ENCODE measurements around the gene ZFHX3. TPM values are rescaled to one million over a fixed set of nuclear protein-coding genes. Genes with fewer than 3 reads are reported as not detected.

Gene ZFHX3
- total and polyA plus RNA-seq, 9 donors: 3.4 to 17.6 (median 11.9) TPM

- intact Hi-C loops (cut with DNase I): loop anchor here in 3 of 4 donors (10.0 kb wide), 2 partner anchors 186 to 206 kb away; no protein-coding TSS in a partner anchor
- Histone ChIP-seq H3K36me3 (no peaks in the 10 kb centered on the region), H3K4me3 (no peak overlapping the region), H3K4me1 (ENCODE audit: insufficient read depth) (peaks cover 4% of the 10 kb centered on the region), H3K27me3 (no peaks in the 10 kb centered on the region), H3K9me3 (no peaks in the 10 kb centered on the region), H3K27ac (no peak overlapping the region)
- DNase-seq: no peak
- TF ChIP-seq POLR2A (IDR thresholded peaks at IDR 0.05) (no peak), EP300 (IDR thresholded peaks at IDR 0.05) (no peak), CTCF (IDR thresholded peaks at IDR 0.05) (no peak)
- 88 to 97% (median 95%) methylated on average over 6 of the region's 6 CpGs for WGBS, 3 donors
Measured at GRCh38 chr16:73040735-73041402, 7.1 kb downstream of the ZFHX3 start.

DNA sequence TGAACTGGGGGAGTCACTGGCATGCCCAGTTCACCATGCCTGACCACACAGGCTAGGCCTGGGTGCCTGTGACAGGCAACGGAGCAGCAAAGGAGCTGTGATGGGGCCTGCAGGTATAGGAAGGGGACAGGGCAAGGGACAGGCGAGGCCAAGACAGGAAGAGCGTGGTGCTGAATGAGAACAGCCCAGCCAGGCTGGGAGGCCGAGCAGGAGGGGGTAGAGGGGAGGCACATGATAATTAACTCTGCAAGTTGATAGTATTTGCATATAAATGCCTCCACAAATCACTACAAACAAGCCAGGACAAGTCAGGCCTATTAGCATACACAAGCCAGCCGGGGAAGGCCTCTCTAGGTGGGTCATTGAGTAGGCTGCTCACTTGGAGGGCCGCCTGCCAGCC lies 7.8 kb downstream of the ZFHX3 start:
- H3K36me3 ChIP-seq: no peaks in the 10 kb centered on the region
- no peaks in the 10 kb centered on the region for H3K27me3 ChIP-seq
- H3K4me3 ChIP-seq: no peak overlapping the region
- H3K4me1 ChIP-seq (ENCODE audit: insufficient read depth): peaks cover 4% of the 10 kb centered on the region
- no peak for DNase-seq
- H3K27ac ChIP-seq: no peak overlapping the region
- H3K9me3 ChIP-seq: no peaks in the 10 kb centered on the region
- intact Hi-C loops (cut with DNase I): loop anchor here in 3 of 4 donors (10.0 kb wide), 2 partner anchors 185 to 205 kb away; no protein-coding TSS in a partner anchor
- 77 to 87% (median 81%) methylated on average over 6 of the region's 6 CpGs for WGBS, 3 donors
- no peak for TF ChIP-seq EP300 (IDR thresholded peaks at IDR 0.05)
- TF ChIP-seq CTCF (IDR thresholded peaks at IDR 0.05): no peak
- TF ChIP-seq POLR2A (IDR thresholded peaks at IDR 0.05): no peak

DNA sequence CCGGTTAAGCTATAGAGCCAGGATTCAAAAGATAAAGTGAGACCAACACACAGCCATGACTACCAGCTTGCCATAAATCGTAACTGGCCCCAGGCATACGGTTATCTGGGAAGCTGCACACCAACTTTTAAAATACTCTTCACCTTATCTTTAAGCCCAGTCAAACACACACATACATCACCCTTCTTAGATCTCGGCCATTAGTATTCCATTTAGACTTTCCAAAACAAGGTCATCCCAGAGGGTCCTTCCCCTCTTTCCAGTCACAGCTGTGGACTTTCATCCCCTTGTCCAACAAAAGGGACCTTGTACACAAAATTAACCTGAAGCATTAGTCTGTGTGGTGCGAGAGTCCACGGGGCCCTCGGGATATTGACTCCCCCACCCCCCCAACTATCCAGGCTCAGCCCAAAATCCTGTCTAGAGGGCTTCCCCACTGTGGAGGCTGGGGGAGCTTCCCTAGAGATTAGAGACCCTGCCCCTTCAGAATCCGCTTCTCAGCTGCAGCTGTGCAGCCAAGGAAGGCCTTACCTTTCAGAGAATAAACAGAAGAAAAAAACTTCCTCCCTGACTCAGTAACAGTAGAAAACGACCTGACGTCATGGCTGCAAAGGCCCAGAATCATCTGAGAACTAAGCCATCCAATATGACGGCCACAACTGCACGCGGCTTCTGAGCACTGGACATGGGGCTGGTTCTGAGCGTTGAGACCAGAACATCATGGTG lies 9.9 kb downstream of the ZFHX3 start:
- DNase-seq: no peak
- Histone ChIP-seq H3K4me1 (ENCODE audit: insufficient read depth) (peaks cover 4% of the 10 kb centered on the region), H3K4me3 (no peak overlapping the region), H3K36me3 (no peaks in the 10 kb centered on the region), H3K27me3 (no peaks in the 10 kb centered on the region), H3K27ac (no peak overlapping the region), H3K9me3 (no peaks in the 10 kb centered on the region)
- intact Hi-C loops (cut with DNase I): no loop called here
- no peak for TF ChIP-seq POLR2A (IDR thresholded peaks at IDR 0.05)
- TF ChIP-seq CTCF (IDR thresholded peaks at IDR 0.05): no peak
- WGBS, 3 donors: 71 to 72% (median 72%) methylated on average over 14 of the region's 14 CpGs

GRCh38 chr16:73037331-73037745 lies 10.6 kb downstream of the ZFHX3 start:
- intact Hi-C loops (cut with DNase I): no loop called here
- 69 to 81% (median 78%) methylated on average over 5 of the region's 5 CpGs for WGBS, 3 donors
- no peaks in the 10 kb centered on the region for H3K9me3 ChIP-seq
- DNase-seq: no peak
- TF ChIP-seq EP300 (IDR thresholded peaks at IDR 0.05) (no peak), CTCF (IDR thresholded peaks at IDR 0.05) (no peak), POLR2A (IDR thresholded peaks at IDR 0.05) (no peak)
- no peaks in the 10 kb centered on the region for H3K36me3 ChIP-seq
- no peak overlapping the region for H3K27ac ChIP-seq
- H3K4me1 ChIP-seq (ENCODE audit: insufficient read depth): peaks cover 4% of the 10 kb centered on the region
- no peaks in the 10 kb centered on the region for H3K27me3 ChIP-seq
- H3K4me3 ChIP-seq: no peak overlapping the region

Measured in ovary (tissue), 9 donors.